NCI-H345 treated with DMSO at 0.1 percent for 48 hours (cell line): ENCODE data around the gene CENPV.

Experiments
- DNase-seq: peaks from one replicate; lab custom pipeline; 2025; ENCODE audit not compliant: unreplicated experiment; lab: John Stamatoyannopoulos, UW

CENPV gene

GRCh38 chr17:16361874-16362273 lies 8.6 kb upstream of the CENPV start:
- DNase-seq: no peak

GRCh38 chr17:16358394-16358793 lies 5.1 kb upstream of the CENPV start:
- no peak for DNase-seq

GRCh38 chr17:16354585-16354984 lies 1.3 kb upstream of the CENPV start:
- DNase-seq: no peak

- DNase-seq: no peak
These were observed 477 bp downstream of the CENPV start for GRCh38 chr17:16352667-16353316.

- peak; percentile 39 for DNase-seq
These were observed 984 bp downstream of the CENPV start for GRCh38 chr17:16352303-16352666.

- DNase-seq: no peak
These were observed 1.4 kb downstream of the CENPV start for GRCh38 chr17:16351831-16352230.

GRCh38 chr17:16349431-16349830 lies 3.8 kb downstream of the CENPV start:
- DNase-seq: no peak

- DNase-seq: no peak
These were observed 4.7 kb downstream of the CENPV start for GRCh38 chr17:16348586-16348985.

- DNase-seq: no peak
These were observed 6.5 kb downstream of the CENPV start for GRCh38 chr17:16346721-16347271.

GRCh38 chr17:16345565-16345964 lies 7.7 kb downstream of the CENPV start:
- DNase-seq: no peak

- DNase-seq: no peak
These were observed 9.7 kb downstream of the CENPV start for GRCh38 chr17:16343569-16343968.

GRCh38 chr17:16342979-16343378 lies 10.3 kb downstream of the CENPV start:
- no peak for DNase-seq

- no peak for DNase-seq
These were observed 13.3 kb downstream of the CENPV start for GRCh38 chr17:16339959-16340358.

- DNase-seq: no peak
These were observed 13.9 kb downstream of the CENPV start for GRCh38 chr17:16339402-16339801.

- DNase-seq: no peak
These were observed 14.9 kb downstream of the CENPV start for GRCh38 chr17:16338391-16338790.

GRCh38 chr17:16329519-16330271 lies 23.6 kb downstream of the CENPV start:
- no peak for DNase-seq

GRCh38 chr17:16328997-16329396 lies 24.3 kb downstream of the CENPV start:
- no peak for DNase-seq

- DNase-seq: no peak
These were observed 26.3 kb downstream of the CENPV start for GRCh38 chr17:16327018-16327417.

- DNase-seq: no peak
These were observed 27.3 kb downstream of the CENPV start for GRCh38 chr17:16325964-16326363.

- no peak for DNase-seq
These were observed 30.6 kb downstream of the CENPV start for GRCh38 chr17:16322636-16323035.

GRCh38 chr17:16319969-16320368 lies 33.3 kb downstream of the CENPV start:
- no peak for DNase-seq

- DNase-seq: no peak
These were observed 38.4 kb downstream of the CENPV start for GRCh38 chr17:16314859-16315258.
